IPS-NIHi11 (cell line): ENCODE data around the gene C1RL.

Experiments
- DNase-seq: peaks from one replicate; pipeline ENCODE4 v3.0.0; 2012; ENCODE audit warnings: mixed read lengths, low spot score

Gene C1RL

DNA sequence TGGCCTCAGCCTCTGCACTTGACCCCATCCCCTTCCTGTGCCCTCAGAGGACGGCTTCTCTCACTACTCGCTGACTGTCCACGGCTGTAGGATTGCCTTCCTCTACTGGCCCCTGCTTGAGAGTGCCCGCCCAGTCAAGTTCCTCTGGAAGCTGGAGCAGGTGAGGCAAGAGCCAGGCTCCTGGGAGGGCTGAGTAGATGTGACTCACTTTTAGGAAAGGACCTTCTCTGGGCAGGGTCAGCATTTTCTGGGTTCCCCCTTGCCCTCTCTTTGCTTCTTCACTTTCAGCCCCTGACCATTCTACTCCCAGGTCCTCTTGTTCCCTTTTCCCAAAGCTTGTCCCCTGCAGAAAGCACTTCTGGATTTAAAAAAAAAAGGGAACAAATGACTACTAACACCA is 28.9 kb upstream of the C1RL start:
- DNase-seq, result no peak

GRCh38 chr12:7136676-7137075 is 27.7 kb upstream of the C1RL start:
- DNase-seq, result no peak

DNA sequence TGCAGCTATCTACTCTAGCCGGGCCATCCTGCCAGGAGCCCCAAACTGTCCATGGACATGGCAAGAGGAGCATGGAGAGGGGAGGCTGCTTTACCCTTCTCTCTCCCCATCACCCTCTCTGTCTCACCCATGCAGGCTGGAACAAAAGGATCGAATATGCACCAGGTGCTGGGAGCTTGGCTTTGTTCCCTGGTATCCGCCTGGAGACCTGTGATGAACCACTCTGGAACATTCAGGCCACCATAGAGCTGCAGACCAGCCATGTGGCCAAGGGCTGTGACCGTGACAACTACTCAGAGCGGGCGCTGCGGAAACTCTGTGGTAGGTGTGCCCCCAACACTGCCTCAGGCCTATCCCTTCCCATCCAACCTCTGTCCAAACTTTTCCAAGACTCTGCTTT is 27.1 kb upstream of the C1RL start:
- DNase-seq, result no peak

GRCh38 chr12:7134396-7135166 is 25.6 kb upstream of the C1RL start:
- DNase-seq, result no peak

- DNase-seq, result peak; percentile 55
These were observed 22.5 kb upstream of the C1RL start for GRCh38 chr12:7131502-7131866.

- DNase-seq, result peak; percentile 85
These were observed 21.9 kb upstream of the C1RL start for GRCh38 chr12:7130701-7131501.

- DNase-seq, result peak; percentile 100
These were observed 21.1 kb upstream of the C1RL start, which contains the start of gene CLSTN3 for GRCh38 chr12:7129872-7130691. CLSTN3 (plus strand) TSS chr12:7130371; CDS start chr12:7130649, 278 bp downstream.

GRCh38 chr12:7129287-7129871 is 20.4 kb upstream of the C1RL start:
- DNase-seq, result no peak

- peak; percentile 37 for DNase-seq
These were observed 19.8 kb upstream of the C1RL start, which contains the start of gene RBP5 for GRCh38 chr12:7128681-7129286. RBP5 (minus strand) TSS chr12:7128889; CDS start chr12:7128775, 114 bp downstream.

GRCh38 chr12:7127916-7128626 is 19.1 kb upstream of the C1RL start:
- no peak for DNase-seq

- DNase-seq, result no peak
These were observed 16.7 kb upstream of the C1RL start for GRCh38 chr12:7125632-7126227.

GRCh38 chr12:7123806-7124522 is 14.9 kb upstream of the C1RL start:
- no peak for DNase-seq

GRCh38 chr12:7122811-7123769 is 14.1 kb upstream of the C1RL start:
- DNase-seq, result no peak

- DNase-seq, result no peak
These were observed 12.3 kb upstream of the C1RL start for GRCh38 chr12:7121324-7121723.

DNA sequence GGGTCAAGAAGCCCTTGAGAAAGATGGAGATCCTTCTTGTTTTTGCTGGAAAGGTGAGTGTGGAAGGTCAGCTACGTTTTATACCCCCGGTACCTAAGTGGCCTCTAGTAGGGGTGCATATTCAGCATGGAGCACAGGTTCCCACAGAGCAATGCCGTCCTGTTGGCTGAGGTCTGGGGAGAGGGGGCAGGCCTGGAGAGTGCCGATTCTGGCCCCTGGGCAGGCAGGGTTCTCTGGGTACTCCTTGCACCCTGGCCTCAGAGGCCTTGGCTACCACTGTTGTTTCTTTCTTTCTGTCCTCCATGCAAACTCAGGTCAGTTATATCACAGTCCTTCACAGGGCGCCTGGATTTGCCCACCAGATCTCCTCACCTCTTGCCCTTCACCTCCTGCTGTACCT is 11.2 kb upstream of the C1RL start:
- DNase-seq, result no peak

DNA sequence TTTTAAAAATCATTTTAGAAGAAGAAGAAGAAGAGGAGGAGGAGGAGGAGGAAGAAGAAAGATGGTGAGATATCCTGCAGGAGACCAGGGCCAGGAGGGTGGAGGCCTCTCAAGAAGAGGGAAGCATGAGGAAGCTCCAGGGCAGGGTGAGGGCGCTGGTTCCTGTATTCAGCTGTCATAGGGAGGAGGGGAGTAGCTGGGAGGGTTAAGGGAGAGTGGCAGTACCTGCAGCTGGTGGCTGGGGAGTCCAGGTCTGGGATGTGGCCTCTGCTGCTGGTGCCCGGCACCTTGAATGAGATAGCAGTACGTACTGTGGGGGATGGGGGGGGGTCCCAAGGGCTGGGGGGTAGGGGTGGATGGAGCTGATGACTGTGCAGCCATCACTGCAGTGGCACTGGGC is 9.9 kb upstream of the C1RL start:
- DNase-seq, result no peak

DNA sequence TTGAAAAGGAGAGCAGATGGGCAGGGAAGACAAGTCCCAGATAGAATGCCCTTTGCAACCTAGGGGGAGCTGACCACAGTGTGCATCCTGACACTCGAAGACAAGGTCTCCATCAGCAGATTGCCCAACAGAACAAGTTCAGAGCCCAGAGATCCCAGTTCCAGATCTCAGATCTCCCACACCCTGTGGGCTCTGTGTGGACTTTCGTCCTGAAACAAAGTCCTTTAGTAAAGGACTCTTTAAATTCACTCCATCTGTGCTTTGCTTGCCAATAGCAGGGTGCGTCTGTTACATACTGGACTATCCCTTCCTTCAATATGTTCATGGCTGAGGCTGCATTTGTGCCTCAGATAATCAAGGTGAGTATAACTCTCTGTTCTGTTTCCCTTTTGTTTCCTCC is 8.7 kb upstream of the C1RL start:
- no peak for DNase-seq

DNA sequence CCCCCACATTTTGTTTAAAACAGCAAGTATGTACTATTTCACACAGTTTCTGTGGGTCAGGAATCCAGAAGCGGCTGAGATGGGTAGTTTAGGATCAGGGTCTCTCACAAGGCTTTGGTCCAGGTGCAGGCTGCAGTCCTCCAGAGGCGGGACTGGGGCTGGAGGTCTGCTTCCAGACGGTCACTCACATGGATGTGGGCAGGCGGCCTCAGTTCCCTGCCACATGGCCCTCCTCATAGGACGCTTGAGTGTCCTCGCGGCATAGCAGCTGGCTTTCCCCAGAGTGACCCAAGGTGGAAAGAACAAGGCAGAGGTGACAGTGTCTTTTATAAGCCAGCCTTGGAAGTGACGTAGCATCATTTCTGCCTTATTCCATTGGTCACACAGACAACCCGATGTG is 7.9 kb upstream of the C1RL start:
- no peak for DNase-seq

DNA sequence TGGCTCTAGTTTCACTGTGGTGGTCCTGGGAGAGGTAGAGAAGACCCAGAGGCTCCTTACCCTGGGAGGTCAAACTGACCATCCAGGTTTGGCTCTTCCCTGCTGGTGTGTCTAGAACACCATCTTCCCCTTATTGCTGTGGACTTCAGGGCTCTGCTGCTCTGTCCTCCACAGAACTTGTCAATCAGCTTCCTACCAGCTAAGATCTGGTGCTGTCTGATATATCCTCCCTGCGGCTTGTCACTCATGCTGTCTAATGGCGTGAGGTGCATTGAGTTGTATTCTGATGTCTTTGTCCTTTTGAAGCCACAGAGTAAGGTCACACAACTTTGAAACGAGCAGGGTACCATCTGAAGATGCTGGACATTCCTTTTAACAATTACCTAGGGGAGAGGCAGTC is 7.2 kb upstream of the C1RL start:
- no peak for DNase-seq
